Neutrophil (primary cell): ENCODE data around the gene DLX5.

Experiments
- H3K27ac ChIP-seq: fragments of 200-600 bp; sonication (generic); 2 replicates; pipeline ENCODE4 v1.5.1; 2016; ENCODE audit warnings: mild to moderate bottlenecking, moderate library complexity
- H3K27me3 ChIP-seq: fragments of 200-600 bp; sonication (generic); 2 replicates; pipeline ENCODE4 v1.6.0; 2016; ENCODE audit warnings: mild to moderate bottlenecking
- H3K36me3 ChIP-seq: fragments of 200-600 bp; sonication (generic); 2 replicates; pipeline ENCODE4 v1.5.1; 2017
- H3K4me1 ChIP-seq, 2 experiments: fragments of 200-600 bp in 1 of 2; sonication (generic) in 1 of 2; 1 replicate in 1 of 2; 2 replicates in 1 of 2; pipeline versions ENCODE4 v1.5.1 to v1.6.1; 2013 to 2016; ENCODE audit warnings: low read depth in 1 of 2, low read length in 1 of 2, mild to moderate bottlenecking in 1 of 2, moderate library complexity in 1 of 2; ENCODE audit not compliant: control insufficient read depth in 1 of 2, insufficient read depth in 1 of 2
- H3K4me3 ChIP-seq, 2 experiments: fragments of 200-600 bp in 1 of 2; sonication (generic) in 1 of 2; 1 replicate in 1 of 2; 2 replicates in 1 of 2; pipeline ENCODE4 v1.5.1; 2013 to 2016; ENCODE audit warnings: low read depth in 1 of 2, low read length in 1 of 2, mild to moderate bottlenecking in 1 of 2, moderate library complexity in 1 of 2
- H3K9me3 ChIP-seq: fragments of 200-600 bp; sonication (generic); 2 replicates; pipeline ENCODE4 v1.5.1; 2016
- TF ChIP-seq, protein P1 (sequence below): fragments of 200-600 bp; sonication (generic); IDR thresholded peaks from 2 replicates; pipeline ENCODE4 v1.5.1; 2016; ENCODE audit warnings: antibody characterized with exemption

The DLX5 gene

DNA sequence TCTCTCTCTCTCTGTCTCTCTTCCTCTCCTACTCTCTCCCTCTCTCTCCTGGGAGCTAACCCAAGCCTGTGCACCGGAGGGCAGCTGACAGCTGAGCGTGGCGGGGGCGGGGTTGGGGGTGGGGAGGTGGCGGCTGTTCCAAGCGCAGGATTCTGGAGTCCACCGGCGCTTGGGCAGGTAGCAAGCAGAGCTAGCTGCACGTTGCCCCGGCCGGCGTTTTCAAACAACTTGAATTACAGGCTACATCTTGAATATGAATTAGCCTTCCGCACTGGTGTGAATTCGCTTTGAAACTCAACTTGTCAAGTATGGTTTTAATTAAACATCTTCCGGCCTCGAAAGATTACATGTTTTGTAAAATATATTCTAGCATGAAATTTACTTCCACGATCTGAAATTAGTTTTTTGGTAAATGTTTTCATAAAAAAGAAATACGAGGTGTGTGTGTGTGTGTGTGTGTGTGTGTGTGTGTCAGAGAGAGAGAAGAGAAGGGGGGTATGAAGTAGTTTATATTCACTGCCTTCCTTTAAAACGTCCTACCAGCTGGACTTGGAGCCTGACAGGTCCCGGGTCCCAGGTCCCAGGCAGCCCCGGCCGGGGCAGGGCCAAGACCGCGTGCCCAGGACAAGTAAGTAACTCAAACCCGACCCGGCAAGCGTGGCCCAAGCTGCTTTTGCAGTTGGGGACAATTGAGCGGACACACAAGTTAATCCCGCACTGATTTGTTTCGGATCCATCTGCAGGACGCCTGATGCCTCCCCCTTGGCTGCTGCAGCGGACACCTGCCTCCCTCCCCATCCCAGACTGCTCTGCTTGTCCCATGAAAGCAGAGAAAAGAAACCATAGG is 28.3 kb downstream of the DLX5 start:
- no peaks in the 10 kb centered on the region for H3K9me3 ChIP-seq
- H3K36me3 ChIP-seq = no peaks in the 10 kb centered on the region
- H3K27ac ChIP-seq = no peak overlapping the region
- TF ChIP-seq, protein P1, sequence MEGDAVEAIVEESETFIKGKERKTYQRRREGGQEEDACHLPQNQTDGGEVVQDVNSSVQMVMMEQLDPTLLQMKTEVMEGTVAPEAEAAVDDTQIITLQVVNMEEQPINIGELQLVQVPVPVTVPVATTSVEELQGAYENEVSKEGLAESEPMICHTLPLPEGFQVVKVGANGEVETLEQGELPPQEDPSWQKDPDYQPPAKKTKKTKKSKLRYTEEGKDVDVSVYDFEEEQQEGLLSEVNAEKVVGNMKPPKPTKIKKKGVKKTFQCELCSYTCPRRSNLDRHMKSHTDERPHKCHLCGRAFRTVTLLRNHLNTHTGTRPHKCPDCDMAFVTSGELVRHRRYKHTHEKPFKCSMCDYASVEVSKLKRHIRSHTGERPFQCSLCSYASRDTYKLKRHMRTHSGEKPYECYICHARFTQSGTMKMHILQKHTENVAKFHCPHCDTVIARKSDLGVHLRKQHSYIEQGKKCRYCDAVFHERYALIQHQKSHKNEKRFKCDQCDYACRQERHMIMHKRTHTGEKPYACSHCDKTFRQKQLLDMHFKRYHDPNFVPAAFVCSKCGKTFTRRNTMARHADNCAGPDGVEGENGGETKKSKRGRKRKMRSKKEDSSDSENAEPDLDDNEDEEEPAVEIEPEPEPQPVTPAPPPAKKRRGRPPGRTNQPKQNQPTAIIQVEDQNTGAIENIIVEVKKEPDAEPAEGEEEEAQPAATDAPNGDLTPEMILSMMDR = no peak
- H3K4me3 ChIP-seq = no peak overlapping the region
- H3K27me3 ChIP-seq = peaks cover 100% of the 10 kb centered on the region
- H3K4me1 ChIP-seq = no peaks in the 10 kb centered on the region

DNA sequence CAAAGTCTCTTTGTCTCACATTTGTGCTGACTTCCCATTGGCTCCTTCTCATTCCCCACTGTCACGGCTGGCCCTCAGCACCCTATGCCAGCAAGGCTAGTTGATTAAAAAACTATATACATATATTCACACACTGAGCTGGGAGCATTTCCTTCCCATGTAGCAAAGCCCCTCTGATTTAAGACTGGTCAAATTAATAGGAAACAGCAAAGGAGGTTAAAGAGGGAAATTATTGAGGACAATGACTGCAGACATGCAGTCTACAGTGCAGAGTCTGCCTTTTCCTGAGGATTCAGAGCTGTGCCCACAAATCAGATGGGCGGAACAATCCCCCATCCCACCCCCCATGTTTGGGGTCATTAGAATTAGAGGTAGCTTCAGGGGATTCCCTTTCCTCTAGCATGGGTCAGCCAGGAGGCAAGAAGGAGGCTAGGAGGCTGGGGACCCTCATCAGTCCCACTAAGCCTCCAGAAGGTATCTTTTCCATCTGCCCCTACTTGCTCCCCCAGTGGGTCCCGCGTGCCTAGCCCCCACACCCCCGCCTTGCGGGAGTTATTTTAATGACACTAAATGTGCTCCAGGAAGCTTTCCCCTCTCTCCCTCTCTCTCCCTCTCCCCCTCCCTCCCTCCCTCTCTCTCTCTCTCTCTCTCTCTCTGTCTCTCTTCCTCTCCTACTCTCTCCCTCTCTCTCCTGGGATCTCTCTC is 29.1 kb downstream of the DLX5 start:
- H3K4me3 ChIP-seq = no peak overlapping the region
- no peaks in the 10 kb centered on the region for H3K4me1 ChIP-seq
- no peaks in the 10 kb centered on the region for H3K9me3 ChIP-seq
- TF ChIP-seq, protein P1 = no peak
- H3K27me3 ChIP-seq = peaks cover 100% of the 10 kb centered on the region
- no peaks in the 10 kb centered on the region for H3K36me3 ChIP-seq
- no peak overlapping the region for H3K27ac ChIP-seq

DNA sequence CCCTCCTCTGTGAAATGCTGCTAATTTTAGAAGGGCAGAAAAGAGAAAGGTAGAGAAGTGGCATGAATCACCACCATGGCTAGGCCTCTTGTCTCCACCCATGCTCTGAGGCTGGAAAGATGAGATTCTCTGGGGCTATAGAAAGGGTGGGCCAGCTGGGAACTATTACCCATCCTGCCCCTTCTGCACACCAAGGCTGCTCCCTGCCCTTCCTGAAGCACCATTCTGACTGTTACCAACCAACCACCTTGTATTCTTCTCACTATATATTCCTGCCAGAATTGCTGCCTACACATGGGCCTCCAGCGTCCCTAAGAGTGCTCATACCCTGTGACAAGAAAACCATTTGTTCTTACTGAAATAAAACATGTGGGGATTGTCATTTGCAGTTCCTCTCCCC is 30.7 kb downstream of the DLX5 start:
- no peaks in the 10 kb centered on the region for H3K4me1 ChIP-seq
- H3K4me3 ChIP-seq = no peak overlapping the region
- peaks cover 100% of the 10 kb centered on the region for H3K27me3 ChIP-seq
- H3K27ac ChIP-seq = no peak overlapping the region
- no peaks in the 10 kb centered on the region for H3K36me3 ChIP-seq
- TF ChIP-seq, protein P1 = no peak
- no peaks in the 10 kb centered on the region for H3K9me3 ChIP-seq

DNA sequence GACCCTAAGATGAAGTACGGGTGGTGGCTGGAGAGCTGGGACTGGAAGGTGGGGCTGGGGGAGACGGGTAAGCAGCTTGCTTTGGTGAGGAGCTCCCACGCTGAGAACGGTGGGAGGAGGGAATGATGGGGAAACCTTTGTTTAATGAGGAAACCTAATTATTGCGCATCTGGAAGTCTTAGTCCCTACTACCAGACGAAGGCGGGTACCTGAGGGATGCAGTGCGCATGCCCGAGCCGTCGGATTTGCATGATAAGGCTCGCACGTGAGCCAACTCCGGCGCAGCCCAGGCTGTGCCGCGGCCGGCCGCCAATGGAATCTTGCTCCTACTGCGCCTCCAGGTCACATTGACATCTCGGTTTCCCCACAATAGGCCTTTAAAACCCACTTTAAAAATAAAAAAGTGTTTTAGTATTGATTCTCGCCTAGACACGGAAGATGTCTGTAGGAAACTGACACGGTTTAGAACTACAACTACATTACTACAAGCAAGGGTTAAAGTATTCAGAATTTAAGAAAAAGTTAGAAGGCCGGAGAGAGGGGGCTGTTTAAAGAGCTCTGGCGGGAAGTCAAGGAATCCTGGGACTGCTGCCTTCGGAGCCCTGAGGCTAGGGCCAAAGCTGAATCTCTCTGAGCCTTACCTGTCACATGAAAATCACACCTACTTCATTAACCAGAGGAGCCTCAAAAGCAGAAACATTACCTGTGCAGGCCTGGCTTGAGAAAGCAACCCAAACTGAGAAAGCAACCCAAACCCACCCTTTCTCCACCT is 31.4 kb downstream of the DLX5 start:
- Histone ChIP-seq H3K4me3 (no peak overlapping the region), H3K27me3 (peaks cover 100% of the 10 kb centered on the region), H3K36me3 (no peaks in the 10 kb centered on the region), H3K4me1 (no peaks in the 10 kb centered on the region), H3K9me3 (no peaks in the 10 kb centered on the region), H3K27ac (no peak overlapping the region)
- TF ChIP-seq, protein P1 = no peak

DNA sequence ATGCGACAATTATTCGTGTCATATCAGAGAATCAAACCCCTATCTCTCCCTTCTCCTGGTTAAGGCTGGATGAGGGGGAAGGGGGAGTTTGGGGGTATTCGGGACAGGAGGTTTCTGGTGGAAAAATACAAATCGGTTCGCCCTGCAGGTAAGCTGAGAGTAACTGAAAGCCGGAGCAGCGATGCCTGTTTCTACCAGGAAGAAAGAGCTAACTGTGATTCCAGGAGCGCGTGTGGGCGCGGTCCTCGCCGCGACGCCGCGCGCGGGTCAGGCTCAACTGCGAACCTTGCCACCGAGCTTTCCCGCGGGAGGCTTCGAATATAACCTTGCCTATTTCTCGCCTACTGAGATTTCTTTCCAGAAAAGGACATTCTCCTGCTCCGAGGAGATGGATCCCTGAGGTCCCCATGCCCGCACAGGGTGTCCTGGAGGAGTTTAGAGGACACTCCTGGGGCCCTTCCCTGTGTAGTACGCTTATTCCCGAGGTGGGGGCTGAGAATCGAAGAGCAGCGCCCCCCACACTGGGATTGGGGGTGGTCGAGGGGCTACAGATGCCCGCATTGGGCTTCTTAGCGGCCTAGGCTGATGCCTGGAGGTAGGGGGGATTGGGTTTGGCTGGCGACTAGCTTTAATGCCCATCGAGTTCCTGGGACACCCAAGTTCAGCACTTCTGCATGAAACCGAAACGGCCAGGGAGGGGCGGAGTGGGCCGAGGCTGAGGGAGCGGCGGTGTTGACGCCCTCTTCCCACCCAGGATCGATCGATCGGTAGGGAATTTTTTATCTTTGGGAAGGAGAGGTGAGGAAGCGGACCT is 32.2 kb downstream of the DLX5 start:
- no peak overlapping the region for H3K4me3 ChIP-seq
- H3K9me3 ChIP-seq = no peaks in the 10 kb centered on the region
- TF ChIP-seq, protein P1 = no peak
- no peaks in the 10 kb centered on the region for H3K4me1 ChIP-seq
- peaks cover 100% of the 10 kb centered on the region for H3K27me3 ChIP-seq
- H3K36me3 ChIP-seq = no peaks in the 10 kb centered on the region
- H3K27ac ChIP-seq = no peak overlapping the region
